ENCODE data around the gene CDHR3. TPM values are rescaled to one million over a fixed set of nuclear protein-coding genes. Genes with fewer than 3 reads are reported as not detected.

CDHR3 gene, protein sequence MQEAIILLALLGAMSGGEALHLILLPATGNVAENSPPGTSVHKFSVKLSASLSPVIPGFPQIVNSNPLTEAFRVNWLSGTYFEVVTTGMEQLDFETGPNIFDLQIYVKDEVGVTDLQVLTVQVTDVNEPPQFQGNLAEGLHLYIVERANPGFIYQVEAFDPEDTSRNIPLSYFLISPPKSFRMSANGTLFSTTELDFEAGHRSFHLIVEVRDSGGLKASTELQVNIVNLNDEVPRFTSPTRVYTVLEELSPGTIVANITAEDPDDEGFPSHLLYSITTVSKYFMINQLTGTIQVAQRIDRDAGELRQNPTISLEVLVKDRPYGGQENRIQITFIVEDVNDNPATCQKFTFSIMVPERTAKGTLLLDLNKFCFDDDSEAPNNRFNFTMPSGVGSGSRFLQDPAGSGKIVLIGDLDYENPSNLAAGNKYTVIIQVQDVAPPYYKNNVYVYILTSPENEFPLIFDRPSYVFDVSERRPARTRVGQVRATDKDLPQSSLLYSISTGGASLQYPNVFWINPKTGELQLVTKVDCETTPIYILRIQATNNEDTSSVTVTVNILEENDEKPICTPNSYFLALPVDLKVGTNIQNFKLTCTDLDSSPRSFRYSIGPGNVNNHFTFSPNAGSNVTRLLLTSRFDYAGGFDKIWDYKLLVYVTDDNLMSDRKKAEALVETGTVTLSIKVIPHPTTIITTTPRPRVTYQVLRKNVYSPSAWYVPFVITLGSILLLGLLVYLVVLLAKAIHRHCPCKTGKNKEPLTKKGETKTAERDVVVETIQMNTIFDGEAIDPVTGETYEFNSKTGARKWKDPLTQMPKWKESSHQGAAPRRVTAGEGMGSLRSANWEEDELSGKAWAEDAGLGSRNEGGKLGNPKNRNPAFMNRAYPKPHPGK
- 10 to 100 TPM in 1 of 2 donors, 1 to 10 TPM in 1; 2.5 to 10.5 TPM for total RNA-seq
- 1 to 10 TPM; 1.0 to 1.2 TPM for polyA plus RNA-seq

- Histone ChIP-seq H3K36me3 (ENCODE audit: control insufficient read depth in 4 of 4, insufficient read depth in 3 of 4, low read depth in 1 of 4, low read length in 3 of 4) (no peaks in the 10 kb centered on the region), H3K9me3 (ENCODE audit: control insufficient read depth in 4 of 4, low read length in 3 of 4) (no peaks in the 10 kb centered on the region), H3K27me3 (ENCODE audit: control insufficient read depth in 4 of 4, insufficient read depth in 4 of 4, low read length in 3 of 4) (no peaks in the 10 kb centered on the region), H3K27ac (ENCODE audit: low read depth in 1 of 2, low read length in 2 of 2) (no peak within 1 kb of the TSS), H3K9ac (ENCODE audit: low read depth in 1 of 2, low read length in 2 of 2) (no peak within 1 kb of the TSS), H3K4me3 (ENCODE audit: low read depth in 1 of 3, low read length in 3 of 3) (no peak within 1 kb of the TSS), H3K4me1 (ENCODE audit: control insufficient read depth in 4 of 4, insufficient read depth in 4 of 4, low read length in 3 of 4) (no peaks in the 10 kb centered on the region)
- WGBS: 79% methylated on average over 4 of the region's 4 CpGs
- TF ChIP-seq, protein P1, sequence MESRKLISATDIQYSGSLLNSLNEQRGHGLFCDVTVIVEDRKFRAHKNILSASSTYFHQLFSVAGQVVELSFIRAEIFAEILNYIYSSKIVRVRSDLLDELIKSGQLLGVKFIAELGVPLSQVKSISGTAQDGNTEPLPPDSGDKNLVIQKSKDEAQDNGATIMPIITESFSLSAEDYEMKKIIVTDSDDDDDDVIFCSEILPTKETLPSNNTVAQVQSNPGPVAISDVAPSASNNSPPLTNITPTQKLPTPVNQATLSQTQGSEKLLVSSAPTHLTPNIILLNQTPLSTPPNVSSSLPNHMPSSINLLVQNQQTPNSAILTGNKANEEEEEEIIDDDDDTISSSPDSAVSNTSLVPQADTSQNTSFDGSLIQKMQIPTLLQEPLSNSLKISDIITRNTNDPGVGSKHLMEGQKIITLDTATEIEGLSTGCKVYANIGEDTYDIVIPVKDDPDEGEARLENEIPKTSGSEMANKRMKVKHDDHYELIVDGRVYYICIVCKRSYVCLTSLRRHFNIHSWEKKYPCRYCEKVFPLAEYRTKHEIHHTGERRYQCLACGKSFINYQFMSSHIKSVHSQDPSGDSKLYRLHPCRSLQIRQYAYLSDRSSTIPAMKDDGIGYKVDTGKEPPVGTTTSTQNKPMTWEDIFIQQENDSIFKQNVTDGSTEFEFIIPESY (IDR thresholded peaks at IDR 0.05): no peak
- TF ChIP-seq SP1 (IDR thresholded peaks at IDR 0.05) (no peak), ATF3 (IDR thresholded peaks at IDR 0.05) (no peak), HNF4G (IDR thresholded peaks at IDR 0.05) (no peak), RXRA (IDR thresholded peaks at IDR 0.05) (no peak), GABPA (IDR thresholded peaks at IDR 0.05 in 1 of 2, conservative IDR thresholded peaks at IDR 0.05 in 1 of 2) (no peak), TAF1 (conservative IDR thresholded peaks at IDR 0.05) (no peak), FOXA1 (IDR thresholded peaks at IDR 0.05) (no peak), CTCF (IDR thresholded peaks at IDR 0.05; ENCODE audit: low read depth, low read length, missing input control) (no peak), FOXA2 (IDR thresholded peaks at IDR 0.05) (no peak), JUND (IDR thresholded peaks at IDR 0.05) (no peak), RAD21 (IDR thresholded peaks at IDR 0.05) (no peak), YY1 (IDR thresholded peaks at IDR 0.05) (no peak), NR2F2 (IDR thresholded peaks at IDR 0.05) (no peak), HNF4A (conservative IDR thresholded peaks at IDR 0.05) (no peak), EGR1 (IDR thresholded peaks at IDR 0.05; ENCODE audit: low read depth in 2 of 2) (no peak)
- DNase-seq (ENCODE audit: low spot score): no peak
These were observed at the start of gene CDHR3 for GRCh38 chr7:105963038-105963667. TSS of gene CDHR3 (plus strand) at chr7:105963264. CDS start at chr7:105963319, 55 bp downstream.

DNA sequence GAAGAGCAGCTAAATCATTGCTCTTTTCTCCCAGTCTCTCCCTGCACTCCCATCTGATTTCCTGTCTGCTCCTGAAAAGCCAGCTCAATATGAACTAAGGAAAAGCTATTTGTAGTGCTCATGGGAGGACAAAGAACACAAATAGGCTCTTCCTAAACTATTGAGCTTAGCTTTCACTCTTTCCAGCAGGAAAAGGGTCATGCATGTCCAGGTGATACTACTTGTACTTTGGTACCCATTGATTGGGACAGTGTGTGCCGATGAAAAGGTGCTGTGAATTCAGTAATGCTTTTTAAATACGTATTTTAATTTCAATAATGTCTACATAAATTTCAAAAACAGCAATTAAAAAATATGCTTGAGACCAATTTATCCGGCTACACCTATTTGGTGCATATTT is 49.1 kb upstream of the CDHR3 start:
- peaks cover 0 to 2% (median 0%) of the 10 kb centered on the region in 4 donors for H3K9me3 ChIP-seq (ENCODE audit: control insufficient read depth in 4 of 4, low read length in 3 of 4)
- no peaks in the 10 kb centered on the region for H3K27me3 ChIP-seq (ENCODE audit: control insufficient read depth in 4 of 4, insufficient read depth in 4 of 4, low read length in 3 of 4)
- H3K36me3 ChIP-seq (ENCODE audit: control insufficient read depth in 4 of 4, insufficient read depth in 3 of 4, low read depth in 1 of 4, low read length in 3 of 4): peaks cover 0 to 4% (median 0%) of the 10 kb centered on the region in 4 donors
- H3K4me3 ChIP-seq (ENCODE audit: low read depth in 1 of 3, low read length in 3 of 3): no peak overlapping the region
- DNase-seq (ENCODE audit: low spot score): no peak
- 37% methylated on average over 3 of the region's 3 CpGs for WGBS
- no peak overlapping the region for H3K9ac ChIP-seq (ENCODE audit: low read depth in 1 of 2, low read length in 2 of 2)
- peaks cover 2 to 13% (median 10%) of the 10 kb centered on the region in 4 donors for H3K4me1 ChIP-seq (ENCODE audit: control insufficient read depth in 4 of 4, insufficient read depth in 4 of 4, low read length in 3 of 4)
- H3K27ac ChIP-seq (ENCODE audit: low read depth in 1 of 2, low read length in 2 of 2): peak overlapping the region; percentile 4 to 51
- TF ChIP-seq TAF1 (conservative IDR thresholded peaks at IDR 0.05) (no peak), HNF4G (IDR thresholded peaks at IDR 0.05) (peak; percentile 61), HNF4A (conservative IDR thresholded peaks at IDR 0.05) (peak; percentile 84 to 90), JUND (IDR thresholded peaks at IDR 0.05) (no peak), RXRA (IDR thresholded peaks at IDR 0.05) (peak; percentile 20 to 65), MAX (IDR thresholded peaks at IDR 0.05) (peak; percentile 26), FOXA1 (IDR thresholded peaks at IDR 0.05) (no peak), EGR1 (IDR thresholded peaks at IDR 0.05; ENCODE audit: low read depth in 2 of 2) (no peak), SP1 (IDR thresholded peaks at IDR 0.05) (peak; percentile 56), GABPA (IDR thresholded peaks at IDR 0.05 in 1 of 2, conservative IDR thresholded peaks at IDR 0.05 in 1 of 2) (no peak), RAD21 (IDR thresholded peaks at IDR 0.05) (peak; percentile 30 to 32), FOXA2 (IDR thresholded peaks at IDR 0.05) (no peak)
- TF ChIP-seq, protein P2, sequence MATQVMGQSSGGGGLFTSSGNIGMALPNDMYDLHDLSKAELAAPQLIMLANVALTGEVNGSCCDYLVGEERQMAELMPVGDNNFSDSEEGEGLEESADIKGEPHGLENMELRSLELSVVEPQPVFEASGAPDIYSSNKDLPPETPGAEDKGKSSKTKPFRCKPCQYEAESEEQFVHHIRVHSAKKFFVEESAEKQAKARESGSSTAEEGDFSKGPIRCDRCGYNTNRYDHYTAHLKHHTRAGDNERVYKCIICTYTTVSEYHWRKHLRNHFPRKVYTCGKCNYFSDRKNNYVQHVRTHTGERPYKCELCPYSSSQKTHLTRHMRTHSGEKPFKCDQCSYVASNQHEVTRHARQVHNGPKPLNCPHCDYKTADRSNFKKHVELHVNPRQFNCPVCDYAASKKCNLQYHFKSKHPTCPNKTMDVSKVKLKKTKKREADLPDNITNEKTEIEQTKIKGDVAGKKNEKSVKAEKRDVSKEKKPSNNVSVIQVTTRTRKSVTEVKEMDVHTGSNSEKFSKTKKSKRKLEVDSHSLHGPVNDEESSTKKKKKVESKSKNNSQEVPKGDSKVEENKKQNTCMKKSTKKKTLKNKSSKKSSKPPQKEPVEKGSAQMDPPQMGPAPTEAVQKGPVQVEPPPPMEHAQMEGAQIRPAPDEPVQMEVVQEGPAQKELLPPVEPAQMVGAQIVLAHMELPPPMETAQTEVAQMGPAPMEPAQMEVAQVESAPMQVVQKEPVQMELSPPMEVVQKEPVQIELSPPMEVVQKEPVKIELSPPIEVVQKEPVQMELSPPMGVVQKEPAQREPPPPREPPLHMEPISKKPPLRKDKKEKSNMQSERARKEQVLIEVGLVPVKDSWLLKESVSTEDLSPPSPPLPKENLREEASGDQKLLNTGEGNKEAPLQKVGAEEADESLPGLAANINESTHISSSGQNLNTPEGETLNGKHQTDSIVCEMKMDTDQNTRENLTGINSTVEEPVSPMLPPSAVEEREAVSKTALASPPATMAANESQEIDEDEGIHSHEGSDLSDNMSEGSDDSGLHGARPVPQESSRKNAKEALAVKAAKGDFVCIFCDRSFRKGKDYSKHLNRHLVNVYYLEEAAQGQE (IDR thresholded peaks at IDR 0.05): no peak

Measured in liver (tissue), 9 donors.